Raji (cell line): ENCODE data around the gene AGAP3.
A peak's percentile ranks its signal among the peaks of the same experiment; 100 is the strongest.

Experiments
- POLR2A ChIP-seq: IDR thresholded peaks from 2 replicates; pipeline ENCODE4 v1.6.1; 2011; ENCODE audit warnings: low read depth, low read length, control low read depth; ENCODE audit not compliant: insufficient read depth

AGAP3 gene

DNA sequence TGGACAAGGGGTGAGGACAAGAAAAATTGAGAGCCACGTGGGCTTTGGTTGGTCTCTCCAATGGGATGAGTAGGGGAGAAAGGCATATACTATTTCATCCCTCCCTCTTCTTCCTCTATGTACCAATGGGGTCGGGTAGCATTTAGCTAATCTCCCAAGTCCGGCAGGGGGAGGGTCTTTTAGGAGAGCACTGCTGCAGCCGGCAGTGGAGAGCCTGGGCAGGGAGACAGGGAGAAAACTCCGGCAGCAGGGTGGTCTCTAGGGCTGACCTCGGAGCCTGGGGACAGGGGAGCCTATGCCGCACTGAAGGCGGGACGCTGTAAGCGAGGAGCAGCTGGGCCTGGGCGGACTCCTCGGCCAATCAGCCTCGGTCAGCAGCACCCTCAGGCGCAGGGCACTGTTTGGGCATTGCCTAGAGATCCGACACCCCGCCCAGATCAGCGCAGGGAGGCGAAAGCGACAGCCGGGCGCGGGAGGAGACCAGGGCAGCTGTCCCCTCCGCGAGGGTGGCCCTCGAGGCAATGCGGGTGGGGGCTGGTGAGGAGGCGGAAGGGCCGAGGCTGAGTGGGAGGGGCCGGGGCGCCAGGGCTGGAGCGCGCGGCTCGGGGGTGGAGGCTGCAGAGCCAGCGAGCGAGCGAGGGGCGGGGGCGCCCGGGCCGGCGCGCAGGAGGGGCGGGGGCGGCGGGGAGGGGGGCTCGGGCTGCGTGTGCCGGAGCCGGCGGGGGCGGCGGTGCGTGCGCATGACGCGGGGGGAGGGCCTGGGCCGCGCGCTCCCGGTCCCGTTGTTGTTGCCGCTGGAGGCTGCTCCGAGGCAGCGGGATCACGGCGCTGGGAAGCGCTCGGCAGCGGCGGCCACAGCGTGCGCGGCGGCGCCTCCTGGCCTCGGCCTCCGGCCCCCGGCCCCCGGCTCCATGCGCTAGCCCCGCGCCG is at the start of gene AGAP3:
AGAP3 (plus strand) TSS at position 785 of the 930 bp plus-strand sequence. CDS start 267 bp downstream, outside the sequence.
- peak; percentile 70 for TF ChIP-seq POLR2A

DNA sequence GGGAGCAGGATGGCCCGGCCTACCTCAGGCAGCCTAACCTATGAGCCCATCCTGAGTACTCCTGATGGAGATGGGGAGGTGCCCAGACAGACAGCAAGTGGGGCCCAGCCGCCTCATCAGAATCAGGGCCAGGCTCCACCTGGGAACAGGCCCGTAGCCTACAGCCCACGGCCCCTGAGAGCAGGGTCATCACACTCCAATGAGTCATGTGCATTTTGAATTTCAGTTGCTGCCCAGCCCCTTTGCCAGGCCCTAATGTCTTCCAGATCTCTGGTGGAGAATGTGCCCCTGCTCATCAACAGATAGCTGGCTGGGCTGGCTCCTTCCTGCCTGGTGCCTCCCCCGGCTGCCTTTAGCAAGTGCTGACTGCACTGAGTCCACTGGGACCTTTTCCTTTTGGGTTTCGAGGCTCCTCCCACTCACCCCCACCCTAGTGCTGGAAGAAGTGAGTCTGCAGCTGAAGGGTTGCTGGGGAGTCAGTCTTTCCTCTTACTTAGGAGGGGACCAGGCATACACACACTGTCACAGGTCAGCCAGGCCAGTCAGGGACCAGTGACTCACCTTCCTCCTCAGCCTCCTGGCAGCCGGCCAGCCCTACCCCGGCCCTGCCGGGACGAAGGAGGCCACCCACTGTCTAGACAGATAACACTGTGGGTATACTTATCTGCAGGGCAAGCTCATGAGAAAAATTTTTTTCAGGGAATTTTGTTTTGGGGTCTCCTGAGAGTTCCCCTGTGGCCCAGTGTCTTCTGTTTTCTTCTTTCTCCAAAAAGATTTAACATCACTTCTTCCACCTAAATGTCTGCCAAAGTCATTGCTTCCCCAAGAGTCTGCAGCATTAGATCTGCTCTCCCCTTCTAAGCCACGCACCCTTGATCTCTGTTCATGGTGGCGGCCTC is 47.1 kb upstream of the AGAP3 start:
- no peak for TF ChIP-seq POLR2A

DNA sequence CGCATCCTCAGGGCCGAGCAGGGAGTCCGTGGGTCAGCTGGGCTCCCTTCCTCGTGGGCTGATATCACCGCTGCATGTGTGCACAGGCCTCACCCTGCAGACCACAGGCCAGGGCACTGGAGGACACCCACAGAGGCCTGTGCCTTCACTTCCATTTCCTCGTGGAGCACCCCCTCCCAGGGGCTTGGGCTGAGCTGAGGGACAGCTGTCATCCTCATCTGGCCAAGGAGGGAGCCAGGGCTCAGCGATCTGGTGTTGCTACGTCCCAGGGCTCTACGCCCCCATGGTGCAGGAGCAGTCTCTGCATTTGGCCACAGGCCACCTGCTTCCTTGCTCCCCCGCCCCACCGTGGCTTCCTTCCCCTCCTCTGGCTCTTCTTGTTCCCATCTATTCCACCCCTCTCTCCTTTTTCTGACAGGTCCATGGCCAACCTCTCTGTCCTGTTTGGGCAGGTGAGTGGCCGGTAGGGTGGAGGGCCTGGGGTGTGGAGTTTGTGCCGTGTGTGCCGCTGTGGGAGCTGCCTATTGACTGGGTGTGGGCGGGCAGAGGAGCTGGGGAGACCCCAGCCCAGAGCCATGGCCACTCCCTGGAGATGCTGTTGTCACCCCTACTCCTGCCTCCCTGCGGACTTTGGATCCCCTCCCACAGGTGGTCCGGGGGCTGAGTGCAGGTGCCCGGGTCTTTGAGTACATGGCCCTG is 46.3 kb upstream of the AGAP3 start:
- no peak for TF ChIP-seq POLR2A

- TF ChIP-seq POLR2A, result no peak
These were observed 45.5 kb upstream of the AGAP3 start for GRCh38 chr7:151040616-151041375.

- TF ChIP-seq POLR2A, result no peak
These were observed 42.3 kb upstream of the AGAP3 start for GRCh38 chr7:151043959-151044358.

DNA sequence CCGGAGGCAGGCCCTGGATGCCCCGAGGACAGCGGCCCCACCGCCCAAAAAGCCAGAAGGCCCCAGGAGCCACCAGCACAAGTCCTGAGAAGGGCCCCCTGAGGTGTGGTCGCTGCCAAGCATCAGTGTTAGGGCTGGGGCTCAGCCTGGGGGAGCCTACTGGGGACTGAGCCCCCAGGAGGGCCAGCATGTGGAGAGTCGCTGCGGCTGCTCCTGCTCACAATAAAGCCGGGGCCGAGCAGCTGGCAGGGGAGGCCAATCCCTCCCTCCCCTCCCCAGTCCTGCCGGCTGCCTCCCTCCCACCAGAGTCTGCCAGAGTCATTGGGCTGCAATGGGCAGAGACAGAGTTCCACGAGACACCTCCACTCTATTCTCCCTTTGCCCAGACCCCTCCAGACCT is 41.0 kb upstream of the AGAP3 start:
- TF ChIP-seq POLR2A, result no peak

DNA sequence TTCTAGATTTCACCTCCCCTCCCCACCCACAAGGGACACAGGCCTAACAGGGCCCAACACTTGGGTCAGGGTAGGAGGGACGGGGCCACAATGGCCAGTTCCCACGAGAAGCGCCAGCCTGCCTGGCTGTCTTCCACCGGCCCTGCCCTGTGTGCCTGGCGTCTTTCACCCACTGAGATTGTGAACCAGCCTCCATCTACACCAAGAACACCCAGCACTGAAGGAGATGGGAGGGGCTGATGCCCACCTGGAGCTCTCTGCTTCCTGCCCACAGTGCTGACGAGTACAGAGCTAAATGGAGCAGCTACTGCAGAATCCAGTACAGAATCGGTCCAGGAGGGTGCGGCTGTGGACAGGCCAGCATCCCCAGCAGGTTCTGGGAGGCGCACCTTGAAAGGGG is 40.3 kb upstream of the AGAP3 start:
- TF ChIP-seq POLR2A, result no peak

DNA sequence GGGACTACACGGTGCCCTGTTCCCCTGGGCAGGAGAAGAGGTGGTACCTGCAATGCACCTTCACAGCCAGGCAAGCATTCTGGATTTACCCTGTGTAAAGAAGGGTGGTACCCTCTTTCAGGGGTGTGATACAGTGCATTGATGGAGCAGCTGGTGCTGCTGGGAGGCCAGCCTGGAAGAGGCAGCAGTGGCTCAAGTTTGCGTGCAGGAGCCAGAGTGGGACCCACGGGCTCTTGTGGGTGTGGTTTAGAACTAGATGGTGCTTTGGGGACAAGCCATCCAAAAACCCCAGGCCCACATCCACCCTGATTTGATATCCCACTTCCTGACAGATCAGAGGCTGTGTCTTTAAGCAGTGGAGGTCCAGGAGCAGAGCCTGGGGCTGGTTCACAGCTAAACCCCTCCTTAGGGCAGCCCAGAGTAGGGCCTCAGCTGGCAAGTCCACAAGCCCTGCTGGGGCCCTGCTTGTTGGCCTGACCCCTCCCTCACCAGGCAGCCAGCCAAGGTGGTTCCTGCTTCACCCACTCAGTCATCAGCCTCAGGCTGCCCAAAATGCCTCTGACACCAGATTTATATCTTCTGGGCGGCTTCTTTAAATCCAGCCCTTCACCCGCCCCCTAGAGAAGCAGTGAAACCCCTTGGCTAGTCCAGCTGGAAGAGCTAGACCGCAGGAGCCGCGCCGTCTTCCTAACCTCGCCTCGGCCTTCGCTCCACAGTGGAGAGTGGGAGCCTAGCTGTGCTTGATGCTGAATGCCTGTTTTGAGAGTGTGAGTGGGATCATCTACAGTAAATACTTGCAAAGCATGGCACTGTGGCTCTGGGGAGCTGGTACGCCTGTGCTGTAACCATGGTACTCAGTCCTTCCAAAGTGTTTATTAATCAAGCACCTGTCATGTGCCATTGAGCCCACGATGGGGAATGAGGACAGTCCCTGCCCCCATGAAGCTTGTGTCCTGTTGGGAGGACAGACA is 39.4 kb upstream of the AGAP3 start:
- TF ChIP-seq POLR2A, result no peak

DNA sequence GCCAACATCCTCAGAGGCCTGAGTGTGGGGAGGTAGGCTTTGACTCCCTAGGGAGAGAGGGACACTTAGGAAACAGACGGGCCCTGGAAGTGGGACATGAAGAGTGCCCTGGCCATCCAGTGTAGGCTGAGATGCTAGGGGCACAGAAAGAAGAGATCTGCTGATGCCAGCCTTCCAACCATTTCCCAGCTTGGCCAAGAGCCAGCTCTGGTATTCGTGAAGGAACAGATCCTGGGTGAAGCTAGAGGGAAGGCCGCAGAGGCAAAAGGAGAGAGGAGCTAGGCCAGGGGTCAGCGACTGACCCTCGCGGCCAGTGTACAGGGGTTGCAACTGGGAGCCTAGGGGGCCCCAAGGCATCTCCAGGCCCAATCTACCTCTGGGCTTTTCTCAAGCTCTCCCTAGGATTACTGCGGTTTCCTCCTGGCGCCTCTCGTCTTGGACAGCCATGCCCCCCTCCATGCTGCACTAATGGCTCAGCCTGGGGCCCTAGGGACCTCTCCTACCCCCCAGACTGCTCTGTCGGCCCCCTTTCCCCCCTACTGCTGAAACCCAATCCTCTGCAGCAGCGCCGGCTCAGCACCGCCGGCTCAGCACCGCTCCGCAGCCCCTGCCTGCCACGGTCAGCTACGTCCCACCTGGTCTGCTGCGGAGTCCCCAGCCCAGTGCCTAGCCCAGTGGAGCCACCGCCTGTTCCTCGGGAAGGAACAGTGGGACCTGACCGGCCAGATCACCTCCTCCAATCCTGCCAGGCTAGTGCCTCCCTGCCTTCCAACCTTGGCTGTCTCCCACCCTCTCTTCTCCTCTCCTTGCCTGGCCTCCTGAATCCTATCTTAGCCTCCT is 38.1 kb upstream of the AGAP3 start, which contains the start of gene ASIC3:
ASIC3 (plus strand) TSS at position 556 of the 840 bp plus-strand sequence. CDS start 355 bp downstream, outside the sequence.
- no peak for TF ChIP-seq POLR2A

DNA sequence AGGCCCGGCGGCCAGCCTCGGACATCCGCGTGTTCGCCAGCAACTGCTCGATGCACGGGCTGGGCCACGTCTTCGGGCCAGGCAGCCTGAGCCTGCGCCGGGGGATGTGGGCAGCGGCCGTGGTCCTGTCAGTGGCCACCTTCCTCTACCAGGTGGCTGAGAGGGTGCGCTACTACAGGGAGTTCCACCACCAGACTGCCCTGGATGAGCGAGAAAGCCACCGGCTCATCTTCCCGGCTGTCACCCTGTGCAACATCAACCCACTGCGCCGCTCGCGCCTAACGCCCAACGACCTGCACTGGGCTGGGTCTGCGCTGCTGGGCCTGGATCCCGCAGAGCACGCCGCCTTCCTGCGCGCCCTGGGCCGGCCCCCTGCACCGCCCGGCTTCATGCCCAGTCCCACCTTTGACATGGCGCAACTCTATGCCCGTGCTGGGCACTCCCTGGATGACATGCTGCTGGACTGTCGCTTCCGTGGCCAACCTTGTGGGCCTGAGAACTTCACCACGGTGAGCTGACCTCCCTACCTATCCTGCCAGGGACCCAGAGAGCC is 37.3 kb upstream of the AGAP3 start:
- TF ChIP-seq POLR2A, result no peak

DNA sequence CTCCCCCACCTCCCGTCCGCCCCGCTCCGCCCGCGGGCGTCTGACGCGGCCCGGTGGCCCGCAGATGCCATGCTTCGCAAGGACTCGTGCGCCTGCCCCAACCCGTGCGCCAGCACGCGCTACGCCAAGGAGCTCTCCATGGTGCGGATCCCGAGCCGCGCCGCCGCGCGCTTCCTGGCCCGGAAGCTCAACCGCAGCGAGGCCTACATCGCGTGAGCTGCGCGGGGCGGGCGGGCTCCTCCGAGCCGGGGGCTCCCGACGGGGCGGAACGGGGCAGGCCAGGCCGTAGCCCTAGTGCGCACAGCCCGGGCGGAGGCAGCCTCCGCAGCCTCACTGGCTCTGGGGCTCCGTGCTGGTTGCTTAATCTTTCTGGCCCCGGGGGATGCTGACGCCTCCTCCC is 35.2 kb upstream of the AGAP3 start:
- no peak for TF ChIP-seq POLR2A

- TF ChIP-seq POLR2A, result no peak
These were observed 33.2 kb upstream of the AGAP3 start for GRCh38 chr7:151053096-151053495.
